GM18519 (cell line): ENCODE data around the gene TULP4.
"Not testable (repeated sequence)": the region's sequence is repeated elsewhere in the genome, so short reads cannot be mapped to it uniquely, and the experiment has no call there.

ENCODE experiments used
- ATAC-seq: cut with Tn5 transposase; IDR thresholded peaks from one replicate; pipeline ENCODE4 v1.9.1; 2021; ENCODE audit warnings: mild to moderate bottlenecking, moderate library complexity; ENCODE audit not compliant: unreplicated experiment, low FRiP score

The TULP4 gene

GRCh38 chr6:158292016-158292415 lies 20.2 kb upstream of the TULP4 start:
- no peak for ATAC-seq

GRCh38 chr6:158293122-158293521 lies 19.1 kb upstream of the TULP4 start:
- ATAC-seq: no peak

GRCh38 chr6:158295976-158296853 lies 16.1 kb upstream of the TULP4 start:
- not testable (repeated sequence) for ATAC-seq

GRCh38 chr6:158296854-158297324 lies 15.4 kb upstream of the TULP4 start:
- not testable (repeated sequence) for ATAC-seq

- not testable (repeated sequence) for ATAC-seq
Measured at GRCh38 chr6:158297657-158298056, 14.6 kb upstream of the TULP4 start.

GRCh38 chr6:158300306-158301143 lies 11.7 kb upstream of the TULP4 start:
- not testable (repeated sequence) for ATAC-seq

- ATAC-seq: not testable (repeated sequence)
Measured at GRCh38 chr6:158301561-158301960, 10.7 kb upstream of the TULP4 start.

GRCh38 chr6:158302195-158302796 lies 10.0 kb upstream of the TULP4 start:
- not testable (repeated sequence) for ATAC-seq

- ATAC-seq: no peak
Measured at GRCh38 chr6:158303210-158303731, 9.0 kb upstream of the TULP4 start.

- no peak for ATAC-seq
Measured at GRCh38 chr6:158304254-158304653, 8.0 kb upstream of the TULP4 start.

- ATAC-seq: no peak
Measured at GRCh38 chr6:158309814-158310213, 2.5 kb upstream of the TULP4 start.

GRCh38 chr6:158311193-158311592 lies 1.1 kb upstream of the TULP4 start:
- no peak for ATAC-seq

- no peak for ATAC-seq
Measured at GRCh38 chr6:158311626-158312025, 639 bp upstream of the TULP4 start.

GRCh38 chr6:158312672-158313397 lies 570 bp downstream of the TULP4 start:
- ATAC-seq: no peak

- no peak for ATAC-seq
Measured at GRCh38 chr6:158313989-158314388, 1.7 kb downstream of the TULP4 start.

- ATAC-seq: no peak
Measured at GRCh38 chr6:158314737-158315136, 2.5 kb downstream of the TULP4 start.

- no peak for ATAC-seq
Measured at GRCh38 chr6:158316022-158316421, 3.8 kb downstream of the TULP4 start.

- ATAC-seq: no peak
Measured at GRCh38 chr6:158321960-158322359, 9.7 kb downstream of the TULP4 start.

- ATAC-seq: no peak
Measured at GRCh38 chr6:158322400-158322723, 10.1 kb downstream of the TULP4 start.
